Left kidney (tissue), 2 donors: Measurements from ENCODE around the gene MAP4K2. TPM values are rescaled to one million over a fixed set of nuclear protein-coding genes. Genes with fewer than 3 reads are reported as not detected.
"Not testable (repeated sequence)": the region's sequence is repeated elsewhere in the genome, so short reads cannot be mapped to it uniquely, and the experiment has no call there.

ENCODE experiments used
- DNase-seq: peaks from one replicate; pipeline ENCODE4 v3.0.0-alpha.2; 2013
- polyA plus RNA-seq: library from polyadenylated mRNA; unstranded; fragments of 120-200 nt; gene quantifications from one replicate; pipeline ENCODE4 v1.2.1, GENCODE V29; 2013; ENCODE audit not compliant: insufficient read length

The MAP4K2 gene
- polyA plus RNA-seq, 1 donor: 17.4 TPM

- DNase-seq: no peak
These were observed 36.3 kb upstream of the MAP4K2 start for GRCh38 chr11:64839335-64839734.

GRCh38 chr11:64838600-64839334 lies 35.8 kb upstream of the MAP4K2 start:
- DNase-seq: no peak

GRCh38 chr11:64837887-64838351 lies 34.9 kb upstream of the MAP4K2 start:
- no peak for DNase-seq

- DNase-seq: no peak
These were observed 33.5 kb upstream of the MAP4K2 start for GRCh38 chr11:64836448-64837072.

GRCh38 chr11:64835616-64836447 lies 32.8 kb upstream of the MAP4K2 start:
- DNase-seq: no peak

GRCh38 chr11:64834723-64835615 lies 32.0 kb upstream of the MAP4K2 start:
- no peak for DNase-seq

- no peak for DNase-seq
These were observed 31.2 kb upstream of the MAP4K2 start for GRCh38 chr11:64834031-64834722.

GRCh38 chr11:64833509-64833908 lies 30.5 kb upstream of the MAP4K2 start:
- DNase-seq: no peak

- no peak for DNase-seq
These were observed 30.1 kb upstream of the MAP4K2 start for GRCh38 chr11:64833198-64833502.

- DNase-seq: no peak
These were observed 29.6 kb upstream of the MAP4K2 start for GRCh38 chr11:64832467-64833197.

GRCh38 chr11:64831411-64831891 lies 28.4 kb upstream of the MAP4K2 start:
- DNase-seq: no peak

GRCh38 chr11:64829536-64830251 lies 26.7 kb upstream of the MAP4K2 start:
- no peak for DNase-seq

GRCh38 chr11:64827451-64827839 lies 24.4 kb upstream of the MAP4K2 start:
- no peak for DNase-seq

GRCh38 chr11:64826578-64827450 lies 23.8 kb upstream of the MAP4K2 start:
- DNase-seq: no peak

- no peak for DNase-seq
These were observed 23.0 kb upstream of the MAP4K2 start for GRCh38 chr11:64826062-64826461.

GRCh38 chr11:64823568-64824119 lies 20.6 kb upstream of the MAP4K2 start:
- no peak for DNase-seq

- DNase-seq: no peak
These were observed 14.5 kb upstream of the MAP4K2 start for GRCh38 chr11:64817476-64817875.

- DNase-seq: not testable (repeated sequence)
These were observed 12.4 kb upstream of the MAP4K2 start for GRCh38 chr11:64815433-64815832.
